Natural killer cell (primary cell): ENCODE results near the gene LINS1. TPM values are rescaled to one million over a fixed set of nuclear protein-coding genes. Genes with fewer than 3 reads are reported as not detected.
"Not testable (repeated sequence)": the region's sequence is repeated elsewhere in the genome, so short reads cannot be mapped to it uniquely, and the experiment has no call there.

Experiments used
- ATAC-seq, 3 donors: fragments of 150-1000 bp in 2 of 3; fragments of 200-7000 bp in 1 of 3; cut with Tn5 transposase; 1 replicate in 1 of 3; 2 replicates in 2 of 3; pipeline ENCODE4 v1.10.0; 2021; ENCODE audit warnings: mild to moderate bottlenecking in 2 of 3, moderate library complexity in 2 of 3
- DNase-seq, 2 donors: peaks; one replicate each; pipeline versions ENCODE4 v3.0.0 to v3.0.0-alpha.2; 2013 to 2021; ENCODE audit warnings: mixed read lengths in 1 of 2
- H3K27ac ChIP-seq: one replicate; pipeline ENCODE4 v1.5.1; 2013; ENCODE audit warnings: mild to moderate bottlenecking, low read length
- H3K27me3 ChIP-seq: one replicate; pipeline ENCODE4 v1.6.1; 2013; ENCODE audit warnings: low read length; ENCODE audit not compliant: control insufficient read depth, insufficient read depth
- H3K36me3 ChIP-seq: one replicate; pipeline ENCODE4 v1.6.1; 2013; ENCODE audit warnings: low read length; ENCODE audit not compliant: control insufficient read depth, insufficient read depth
- H3K4me1 ChIP-seq: one replicate; pipeline ENCODE4 v1.6.1; 2013; ENCODE audit warnings: low read length; ENCODE audit not compliant: control insufficient read depth, insufficient read depth
- H3K4me3 ChIP-seq: one replicate; pipeline ENCODE4 v1.5.1; 2013; ENCODE audit warnings: low read length
- H3K9me3 ChIP-seq: one replicate; pipeline ENCODE4 v1.6.1; 2013; ENCODE audit warnings: low read length; ENCODE audit not compliant: control insufficient read depth, insufficient read depth
- H3K27ac Mint-ChIP-seq, 2 donors: one replicate each; pipeline ENCODE4 v1.8.0; 2022; ENCODE audit warnings: mild to moderate bottlenecking in 2 of 2, mixed read lengths in 2 of 2, moderate library complexity in 1 of 2
- H3K27me3 Mint-ChIP-seq, 2 donors: one replicate each; pipeline ENCODE4 v1.8.0; 2022; ENCODE audit warnings: low read depth in 2 of 2, mixed read lengths in 2 of 2
- H3K36me3 Mint-ChIP-seq: one replicate; pipeline ENCODE4 v1.8.0; 2022; ENCODE audit warnings: mixed read lengths
- H3K4me1 Mint-ChIP-seq, 2 donors: one replicate each; pipeline ENCODE4 v1.8.0; 2022; ENCODE audit warnings: mixed read lengths in 2 of 2
- H3K4me3 Mint-ChIP-seq: one replicate; pipeline ENCODE4 v1.8.0; 2022; ENCODE audit warnings: mild to moderate bottlenecking, moderate library complexity, mixed read lengths
- H3K9me3 Mint-ChIP-seq, 2 donors: one replicate each; pipeline ENCODE4 v1.8.0; 2022; ENCODE audit warnings: mixed read lengths in 2 of 2
- WGBS: methylation state at CpG from one replicate; pipeline ENCODE4 v1.1.7; 2013; ENCODE audit warnings: missing lambda C conversion rate; ENCODE audit not compliant: insufficient coverage; 5-methylcytosine and 5-hydroxymethylcytosine counted together
- intact Hi-C: fragments of 100-400 bp; cut with micrococcal nuclease; formaldehyde crosslinking; loops from one replicate; pipeline ENCODE4 v1.14.2; 2022
- total RNA-seq, 4 donors: library from RNA; stranded (reverse); fragments of 120-200 nt in 1 of 4; gene quantifications; one replicate each; pipeline versions ENCODE4 v1.2.3 to v1.2.4, GENCODE V29; 2013 to 2022
- TF ChIP-seq, protein P1 (sequence below): fragments of 200-600 bp; IDR thresholded peaks from one replicate; pipeline ENCODE4 v1.8.0; 2022; ENCODE audit warnings: antibody characterized with exemption

Gene LINS1
- total RNA-seq, 3 donors from 2014 or later (not counting 1 experiment from before 2014, with no cell fraction given): 26.1 to 28.2 (median 26.7) TPM

DNA sequence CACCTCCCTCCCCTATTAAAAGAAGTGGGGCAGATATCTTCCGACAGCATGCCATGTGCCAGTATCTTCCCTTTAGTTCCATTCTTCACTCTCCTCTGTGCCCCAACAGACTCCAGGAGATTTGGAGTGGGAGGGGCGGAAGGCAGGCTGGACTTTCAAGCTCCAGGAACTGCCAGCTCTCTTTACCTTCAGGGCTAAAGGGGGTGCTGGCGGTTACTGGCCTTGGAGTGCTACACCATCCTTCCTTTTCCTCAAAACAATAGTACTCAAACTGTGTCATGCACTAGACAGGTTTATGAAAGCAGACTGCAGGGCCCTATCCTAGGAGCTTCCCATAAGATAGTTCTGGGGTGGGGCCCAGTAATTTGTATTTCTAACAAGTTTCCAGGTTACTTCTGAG is 6.0 kb downstream of the LINS1 start:
- Histone ChIP-seq H3K9me3 (no peaks in the 10 kb centered on the region), H3K4me3 (no peak overlapping the region), H3K36me3 (no peaks in the 10 kb centered on the region), H3K27me3 (no peaks in the 10 kb centered on the region), H3K27ac (peak overlapping the region; percentile 60), H3K4me1 (peaks cover 26% of the 10 kb centered on the region)
- peak in 1 of 2 donors; percentile 23 for DNase-seq
- ATAC-seq: no peak
- intact Hi-C loops: no loop called here
- Mint-ChIP-seq H3K36me3 (no peaks in the 10 kb centered on the region), H3K27ac (peak overlapping the region; percentile 85 to 97), H3K27me3 (no peaks in the 10 kb centered on the region), H3K4me1 (peaks cover 40 to 52% of the 10 kb centered on the region in 2 donors), H3K4me3 (peak overlapping the region; percentile 75), H3K9me3 (no peaks in the 10 kb centered on the region)
- 93% methylated on average over 3 of the region's 3 CpGs for WGBS
- TF ChIP-seq, protein P1, sequence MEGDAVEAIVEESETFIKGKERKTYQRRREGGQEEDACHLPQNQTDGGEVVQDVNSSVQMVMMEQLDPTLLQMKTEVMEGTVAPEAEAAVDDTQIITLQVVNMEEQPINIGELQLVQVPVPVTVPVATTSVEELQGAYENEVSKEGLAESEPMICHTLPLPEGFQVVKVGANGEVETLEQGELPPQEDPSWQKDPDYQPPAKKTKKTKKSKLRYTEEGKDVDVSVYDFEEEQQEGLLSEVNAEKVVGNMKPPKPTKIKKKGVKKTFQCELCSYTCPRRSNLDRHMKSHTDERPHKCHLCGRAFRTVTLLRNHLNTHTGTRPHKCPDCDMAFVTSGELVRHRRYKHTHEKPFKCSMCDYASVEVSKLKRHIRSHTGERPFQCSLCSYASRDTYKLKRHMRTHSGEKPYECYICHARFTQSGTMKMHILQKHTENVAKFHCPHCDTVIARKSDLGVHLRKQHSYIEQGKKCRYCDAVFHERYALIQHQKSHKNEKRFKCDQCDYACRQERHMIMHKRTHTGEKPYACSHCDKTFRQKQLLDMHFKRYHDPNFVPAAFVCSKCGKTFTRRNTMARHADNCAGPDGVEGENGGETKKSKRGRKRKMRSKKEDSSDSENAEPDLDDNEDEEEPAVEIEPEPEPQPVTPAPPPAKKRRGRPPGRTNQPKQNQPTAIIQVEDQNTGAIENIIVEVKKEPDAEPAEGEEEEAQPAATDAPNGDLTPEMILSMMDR: no peak

GRCh38 chr15:100593431-100593830 is 8.6 kb downstream of the LINS1 start:
- Histone ChIP-seq H3K9me3 (no peaks in the 10 kb centered on the region), H3K27me3 (no peaks in the 10 kb centered on the region), H3K27ac (no peak overlapping the region), H3K36me3 (no peaks in the 10 kb centered on the region), H3K4me3 (no peak overlapping the region), H3K4me1 (peaks cover 18% of the 10 kb centered on the region)
- Mint-ChIP-seq H3K9me3 (no peaks in the 10 kb centered on the region), H3K36me3 (no peaks in the 10 kb centered on the region), H3K27ac (peak overlapping the region in 1 of 2 donors; percentile 59), H3K27me3 (no peaks in the 10 kb centered on the region), H3K4me3 (no peak overlapping the region), H3K4me1 (peaks cover 39 to 47% of the 10 kb centered on the region in 2 donors)
- intact Hi-C loops: no loop called here
- DNase-seq (no peak), ATAC-seq (no peak)
- WGBS: no CpG with 5 or more reads among the region's 2 CpGs
- TF ChIP-seq, protein P1: no peak

- Histone ChIP-seq H3K9me3 (peaks cover 2% of the 10 kb centered on the region), H3K27me3 (no peaks in the 10 kb centered on the region), H3K4me1 (peaks cover 18% of the 10 kb centered on the region), H3K27ac (no peak overlapping the region), H3K4me3 (no peak overlapping the region), H3K36me3 (no peaks in the 10 kb centered on the region)
- ATAC-seq (no peak), DNase-seq (peak in 1 of 2 donors; percentile 14)
- peaks cover 36 to 45% of the 10 kb centered on the region in 2 donors for H3K4me1 Mint-ChIP-seq
- H3K4me3 Mint-ChIP-seq: no peak overlapping the region
- TF ChIP-seq, protein P1: no peak
- intact Hi-C loops: no loop called here
- no peaks in the 10 kb centered on the region for H3K27me3 Mint-ChIP-seq
- H3K36me3 Mint-ChIP-seq: no peaks in the 10 kb centered on the region
- H3K27ac Mint-ChIP-seq: peak overlapping the region; percentile 17 to 59
- no peaks in the 10 kb centered on the region for H3K9me3 Mint-ChIP-seq
- 13% methylated on average over 2 of the region's 3 CpGs for WGBS
Observed at GRCh38 chr15:100592898-100593297, 9.1 kb downstream of the LINS1 start.

GRCh38 chr15:100591835-100592234 is 10.1 kb downstream of the LINS1 start:
- Mint-ChIP-seq H3K4me1 (peaks cover 25 to 35% of the 10 kb centered on the region in 2 donors), H3K27me3 (no peaks in the 10 kb centered on the region), H3K27ac (peak overlapping the region in 1 of 2 donors; percentile 15), H3K9me3 (no peaks in the 10 kb centered on the region), H3K36me3 (no peaks in the 10 kb centered on the region), H3K4me3 (no peak overlapping the region)
- no peaks in the 10 kb centered on the region for H3K36me3 ChIP-seq
- WGBS: 83% methylated on average over 1 of the region's 2 CpGs
- TF ChIP-seq, protein P1: no peak
- no peak overlapping the region for H3K4me3 ChIP-seq
- H3K27me3 ChIP-seq: no peaks in the 10 kb centered on the region
- no peak for ATAC-seq
- H3K9me3 ChIP-seq: peaks cover 2% of the 10 kb centered on the region
- H3K4me1 ChIP-seq: peaks cover 11% of the 10 kb centered on the region
- no peak for DNase-seq
- intact Hi-C loops: no loop called here
- no peak overlapping the region for H3K27ac ChIP-seq

DNA sequence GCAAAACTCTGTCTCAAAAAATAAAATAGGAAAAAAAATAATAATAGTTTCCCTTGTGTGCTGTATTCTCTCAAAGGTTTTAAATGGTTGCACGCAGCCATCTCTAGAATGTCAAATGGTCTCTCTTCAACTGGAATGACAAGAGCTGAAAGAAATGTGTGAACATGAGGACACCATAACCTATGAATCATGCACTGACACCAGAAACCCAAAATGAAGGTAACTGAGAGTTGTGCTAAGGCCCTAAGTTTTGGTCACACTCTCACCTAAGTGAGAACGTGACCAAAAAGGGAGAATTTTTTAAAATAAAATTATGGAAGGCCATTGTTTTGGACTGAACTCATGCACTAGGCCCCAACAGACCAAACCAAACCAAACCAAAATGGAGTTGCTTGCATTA is 10.8 kb downstream of the LINS1 start:
- DNase-seq, intact Hi-C loops, H3K36me3 ChIP-seq, H3K27ac Mint-ChIP-seq, H3K27ac ChIP-seq, H3K9me3 Mint-ChIP-seq, H3K4me1 ChIP-seq, H3K27me3 ChIP-seq, ATAC-seq, H3K36me3 Mint-ChIP-seq, H3K4me3 Mint-ChIP-seq, H3K9me3 ChIP-seq, H3K27me3 Mint-ChIP-seq, H3K4me3 ChIP-seq: not testable (repeated sequence)
- WGBS: 80% methylated on average over 2 of the region's 2 CpGs
- H3K4me1 Mint-ChIP-seq: peaks cover 21 to 31% of the 10 kb centered on the region in 2 donors
